Panc1 (cell line): ENCODE results near the gene HOXD3.

ENCODE experiments used
- CTCF ChIP-seq: fragments of 450-650 bp; IDR thresholded peaks from 2 replicates; pipeline ENCODE4 v1.5.1; 2017; ENCODE audit warnings: mild to moderate bottlenecking
- POLR2AphosphoS5 ChIP-seq: IDR thresholded peaks from 2 replicates; pipeline ENCODE4 v1.6.1; 2012; ENCODE audit warnings: mild to moderate bottlenecking, low read depth, low read length, moderate library complexity
- REST ChIP-seq, 2 experiments: IDR thresholded peaks; 2 replicates each; pipeline ENCODE4 v1.6.1; 2011 to 2012; ENCODE audit warnings: low read depth in 2 of 2, control low read depth in 1 of 2, low read length in 1 of 2, mild to moderate bottlenecking in 1 of 2, moderate library complexity in 1 of 2; ENCODE audit not compliant: insufficient read depth in 1 of 2

- TF ChIP-seq CTCF (no peak), REST (IDR thresholded peaks at IDR 0.05; ENCODE audit: insufficient read depth in 1 of 2, low read depth in 2 of 2, low read length in 1 of 2) (no peak), POLR2AphosphoS5 (no peak)
Measured at GRCh38 chr2:176156301-176156806, 753 bp upstream of the HOXD3 start.
